ENCODE results near the gene JAG1. TPM values are rescaled to one million over a fixed set of nuclear protein-coding genes. Genes with fewer than 3 reads are reported as not detected.

JAG1 gene
- polyA plus RNA-seq, 4 donors, result 6.3 to 63.7 (median 15.7) TPM

- DNase-seq (peak in 1 of 2 donors; percentile 26), FAIRE-seq (no peak)
- 64 to 82% (median 81%) methylated on average over 15 of the region's 15 CpGs for WGBS, 3 donors
- Histone ChIP-seq H3K27me3 (ENCODE audit: control insufficient read depth in 3 of 3, insufficient read depth in 3 of 3, low read length in 3 of 3) (no peaks in the 10 kb centered on the region), H3K4me3 (ENCODE audit: low read depth in 1 of 3, low read length in 3 of 3) (no peak overlapping the region), H3K4me1 (ENCODE audit: control insufficient read depth in 3 of 3, insufficient read depth in 2 of 3, low read depth in 1 of 3, low read length in 2 of 3) (peaks cover 0 to 19% (median 16%) of the 10 kb centered on the region in 3 donors), H3K9me3 (ENCODE audit: control insufficient read depth in 2 of 2, insufficient read depth in 1 of 2, low read depth in 1 of 2, low read length in 1 of 2) (no peaks in the 10 kb centered on the region), H3K36me3 (ENCODE audit: control insufficient read depth in 3 of 3, insufficient read depth in 2 of 3, low read depth in 1 of 3, low read length in 3 of 3) (peaks cover 15 to 82% (median 31%) of the 10 kb centered on the region in 3 donors), H3K27ac (ENCODE audit: low read depth in 1 of 3, low read length in 2 of 3) (no peak overlapping the region)
These were observed 22.4 kb downstream of the JAG1 start for GRCh38 chr20:10651227-10651990.

GRCh38 chr20:10649797-10650160, 24.0 kb downstream of the JAG1 start:
- peaks cover 14 to 84% (median 36%) of the 10 kb centered on the region in 3 donors for H3K36me3 ChIP-seq (ENCODE audit: control insufficient read depth in 3 of 3, insufficient read depth in 2 of 3, low read depth in 1 of 3, low read length in 3 of 3)
- H3K27me3 ChIP-seq (ENCODE audit: control insufficient read depth in 3 of 3, insufficient read depth in 3 of 3, low read length in 3 of 3), result no peaks in the 10 kb centered on the region
- FAIRE-seq (no peak), DNase-seq (no peak)
- H3K27ac ChIP-seq (ENCODE audit: low read depth in 1 of 3, low read length in 2 of 3), result no peak overlapping the region
- H3K9me3 ChIP-seq (ENCODE audit: control insufficient read depth in 2 of 2, insufficient read depth in 1 of 2, low read depth in 1 of 2, low read length in 1 of 2), result no peaks in the 10 kb centered on the region
- H3K4me3 ChIP-seq (ENCODE audit: low read depth in 1 of 3, low read length in 3 of 3), result no peak overlapping the region
- H3K4me1 ChIP-seq (ENCODE audit: control insufficient read depth in 3 of 3, insufficient read depth in 2 of 3, low read depth in 1 of 3, low read length in 2 of 3), result peaks cover 0 to 10% (median 8%) of the 10 kb centered on the region in 3 donors
- WGBS, 3 donors, result 64 to 92% (median 86%) methylated on average over 3 of the region's 3 CpGs

- DNase-seq (no peak), FAIRE-seq (no peak)
- 82 to 90% (median 88%) methylated on average over 8 of the region's 8 CpGs for WGBS, 3 donors
- Histone ChIP-seq H3K36me3 (ENCODE audit: control insufficient read depth in 3 of 3, insufficient read depth in 2 of 3, low read depth in 1 of 3, low read length in 3 of 3) (peaks cover 14 to 86% (median 41%) of the 10 kb centered on the region in 3 donors), H3K4me1 (ENCODE audit: control insufficient read depth in 3 of 3, insufficient read depth in 2 of 3, low read depth in 1 of 3, low read length in 2 of 3) (peaks cover 0 to 6% (median 4%) of the 10 kb centered on the region in 3 donors), H3K4me3 (ENCODE audit: low read depth in 1 of 3, low read length in 3 of 3) (no peak overlapping the region), H3K27me3 (ENCODE audit: control insufficient read depth in 3 of 3, insufficient read depth in 3 of 3, low read length in 3 of 3) (no peaks in the 10 kb centered on the region), H3K9me3 (ENCODE audit: control insufficient read depth in 2 of 2, insufficient read depth in 1 of 2, low read depth in 1 of 2, low read length in 1 of 2) (no peaks in the 10 kb centered on the region), H3K27ac (ENCODE audit: low read depth in 1 of 3, low read length in 2 of 3) (no peak overlapping the region)
These were observed 24.6 kb downstream of the JAG1 start for GRCh38 chr20:10649080-10649796.

GRCh38 chr20:10648651-10649050, 25.1 kb downstream of the JAG1 start:
- H3K9me3 ChIP-seq (ENCODE audit: control insufficient read depth in 2 of 2, insufficient read depth in 1 of 2, low read depth in 1 of 2, low read length in 1 of 2), result no peaks in the 10 kb centered on the region
- DNase-seq, result no peak
- no peak for FAIRE-seq
- H3K36me3 ChIP-seq (ENCODE audit: control insufficient read depth in 3 of 3, insufficient read depth in 2 of 3, low read depth in 1 of 3, low read length in 3 of 3), result peaks cover 14 to 91% (median 44%) of the 10 kb centered on the region in 3 donors
- no peak overlapping the region for H3K4me3 ChIP-seq (ENCODE audit: low read depth in 1 of 3, low read length in 3 of 3)
- H3K27ac ChIP-seq (ENCODE audit: low read depth in 1 of 3, low read length in 2 of 3), result no peak overlapping the region
- WGBS, 3 donors, result 81 to 91% (median 86%) methylated on average over 8 of the region's 8 CpGs
- peaks cover 0 to under 1% (median 0%) of the 10 kb centered on the region in 3 donors for H3K4me1 ChIP-seq (ENCODE audit: control insufficient read depth in 3 of 3, insufficient read depth in 2 of 3, low read depth in 1 of 3, low read length in 2 of 3)
- no peaks in the 10 kb centered on the region for H3K27me3 ChIP-seq (ENCODE audit: control insufficient read depth in 3 of 3, insufficient read depth in 3 of 3, low read length in 3 of 3)

- no peaks in the 10 kb centered on the region for H3K4me1 ChIP-seq (ENCODE audit: control insufficient read depth in 3 of 3, insufficient read depth in 2 of 3, low read depth in 1 of 3, low read length in 2 of 3)
- H3K4me3 ChIP-seq (ENCODE audit: low read depth in 1 of 3, low read length in 3 of 3), result no peak overlapping the region
- no peak overlapping the region for H3K27ac ChIP-seq (ENCODE audit: low read depth in 1 of 3, low read length in 2 of 3)
- H3K9me3 ChIP-seq (ENCODE audit: control insufficient read depth in 2 of 2, insufficient read depth in 1 of 2, low read depth in 1 of 2, low read length in 1 of 2), result no peaks in the 10 kb centered on the region
- FAIRE-seq (no peak), DNase-seq (no peak)
- no peaks in the 10 kb centered on the region for H3K27me3 ChIP-seq (ENCODE audit: control insufficient read depth in 3 of 3, insufficient read depth in 3 of 3, low read length in 3 of 3)
- WGBS, 3 donors, result 85 to 89% (median 87%) methylated on average over 11 of the region's 11 CpGs
- H3K36me3 ChIP-seq (ENCODE audit: control insufficient read depth in 3 of 3, insufficient read depth in 2 of 3, low read depth in 1 of 3, low read length in 3 of 3), result peaks cover 17 to 93% (median 50%) of the 10 kb centered on the region in 3 donors
These were observed 25.9 kb downstream of the JAG1 start for GRCh38 chr20:10647909-10648308.

- DNase-seq (no peak), FAIRE-seq (no peak)
- no peaks in the 10 kb centered on the region for H3K9me3 ChIP-seq (ENCODE audit: control insufficient read depth in 2 of 2, insufficient read depth in 1 of 2, low read depth in 1 of 2, low read length in 1 of 2)
- no peak overlapping the region for H3K27ac ChIP-seq (ENCODE audit: low read depth in 1 of 3, low read length in 2 of 3)
- peaks cover 17 to 91% (median 54%) of the 10 kb centered on the region in 3 donors for H3K36me3 ChIP-seq (ENCODE audit: control insufficient read depth in 3 of 3, insufficient read depth in 2 of 3, low read depth in 1 of 3, low read length in 3 of 3)
- no peak overlapping the region for H3K4me3 ChIP-seq (ENCODE audit: low read depth in 1 of 3, low read length in 3 of 3)
- WGBS, 3 donors, result 72 to 86% (median 83%) methylated on average over 9 of the region's 9 CpGs
- H3K27me3 ChIP-seq (ENCODE audit: control insufficient read depth in 3 of 3, insufficient read depth in 3 of 3, low read length in 3 of 3), result no peaks in the 10 kb centered on the region
- no peaks in the 10 kb centered on the region for H3K4me1 ChIP-seq (ENCODE audit: control insufficient read depth in 3 of 3, insufficient read depth in 2 of 3, low read depth in 1 of 3, low read length in 2 of 3)
These were observed 26.3 kb downstream of the JAG1 start for GRCh38 chr20:10647471-10647870.

- Histone ChIP-seq H3K9me3 (ENCODE audit: control insufficient read depth in 2 of 2, insufficient read depth in 1 of 2, low read depth in 1 of 2, low read length in 1 of 2) (no peaks in the 10 kb centered on the region), H3K36me3 (ENCODE audit: control insufficient read depth in 3 of 3, insufficient read depth in 2 of 3, low read depth in 1 of 3, low read length in 3 of 3) (peaks cover 17 to 91% (median 57%) of the 10 kb centered on the region in 3 donors), H3K4me1 (ENCODE audit: control insufficient read depth in 3 of 3, insufficient read depth in 2 of 3, low read depth in 1 of 3, low read length in 2 of 3) (no peaks in the 10 kb centered on the region), H3K27me3 (ENCODE audit: control insufficient read depth in 3 of 3, insufficient read depth in 3 of 3, low read length in 3 of 3) (no peaks in the 10 kb centered on the region), H3K4me3 (ENCODE audit: low read depth in 1 of 3, low read length in 3 of 3) (no peak overlapping the region), H3K27ac (ENCODE audit: low read depth in 1 of 3, low read length in 2 of 3) (no peak overlapping the region)
- no peak for DNase-seq
- no peak for FAIRE-seq
- WGBS, 3 donors, result 91 to 94% (median 92%) methylated on average over 9 of the region's 9 CpGs
These were observed 26.8 kb downstream of the JAG1 start for GRCh38 chr20:10646886-10647420.

- no peak overlapping the region for H3K27ac ChIP-seq (ENCODE audit: low read depth in 1 of 3, low read length in 2 of 3)
- FAIRE-seq (no peak), DNase-seq (no peak)
- H3K4me3 ChIP-seq (ENCODE audit: low read depth in 1 of 3, low read length in 3 of 3), result no peak overlapping the region
- no peaks in the 10 kb centered on the region for H3K9me3 ChIP-seq (ENCODE audit: control insufficient read depth in 2 of 2, insufficient read depth in 1 of 2, low read depth in 1 of 2, low read length in 1 of 2)
- no peaks in the 10 kb centered on the region for H3K4me1 ChIP-seq (ENCODE audit: control insufficient read depth in 3 of 3, insufficient read depth in 2 of 3, low read depth in 1 of 3, low read length in 2 of 3)
- H3K27me3 ChIP-seq (ENCODE audit: control insufficient read depth in 3 of 3, insufficient read depth in 3 of 3, low read length in 3 of 3), result no peaks in the 10 kb centered on the region
- 89 to 94% (median 91%) methylated on average over 4 of the region's 4 CpGs for WGBS, 3 donors
- H3K36me3 ChIP-seq (ENCODE audit: control insufficient read depth in 3 of 3, insufficient read depth in 2 of 3, low read depth in 1 of 3, low read length in 3 of 3), result peaks cover 17 to 90% (median 53%) of the 10 kb centered on the region in 3 donors
These were observed 27.8 kb downstream of the JAG1 start for GRCh38 chr20:10646006-10646405.

Data from small intestine (tissue), 7 donors.